HG03159 (cell line): ENCODE data around the gene TBC1D17.
A peak's percentile ranks its signal among the peaks of the same experiment; 100 is the strongest.

Source experiments
- ATAC-seq: cut with Tn5 transposase; IDR thresholded peaks from one replicate; pipeline ENCODE4 v1.9.1; 2021; ENCODE audit warnings: mild to moderate bottlenecking, moderate library complexity; ENCODE audit not compliant: unreplicated experiment

TBC1D17 gene

GRCh38 chr19:49860336-49861102, 17.0 kb upstream of the TBC1D17 start:
- no peak for ATAC-seq

- ATAC-seq = no peak
Measured at GRCh38 chr19:49861107-49861506, 16.4 kb upstream of the TBC1D17 start.

- no peak for ATAC-seq
Measured at GRCh38 chr19:49861541-49862378, 15.7 kb upstream of the TBC1D17 start.

GRCh38 chr19:49862391-49863253, 14.9 kb upstream of the TBC1D17 start:
- ATAC-seq = no peak

- no peak for ATAC-seq
Measured at GRCh38 chr19:49863254-49863934, 14.1 kb upstream of the TBC1D17 start.

- no peak for ATAC-seq
Measured at GRCh38 chr19:49863935-49864320, 13.6 kb upstream of the TBC1D17 start.

GRCh38 chr19:49864890-49865289, 12.6 kb upstream of the TBC1D17 start:
- ATAC-seq = no peak

GRCh38 chr19:49866933-49867782, 10.3 kb upstream of the TBC1D17 start, which contains the start of gene PNKP:
Gene PNKP (minus strand): TSS chr19:49867576. CDS start chr19:49867204, 372 bp downstream.
- peak; percentile 42 for ATAC-seq

GRCh38 chr19:49869009-49869483, 8.5 kb upstream of the TBC1D17 start:
- no peak for ATAC-seq

- ATAC-seq = peak; percentile 66
Measured at GRCh38 chr19:49869484-49870308, 7.8 kb upstream of the TBC1D17 start.

- ATAC-seq = no peak
Measured at GRCh38 chr19:49870309-49870901, 7.1 kb upstream of the TBC1D17 start.

- no peak for ATAC-seq
Measured at GRCh38 chr19:49871349-49871985, 6.0 kb upstream of the TBC1D17 start.

GRCh38 chr19:49872245-49873128, 5.0 kb upstream of the TBC1D17 start:
- ATAC-seq = no peak

GRCh38 chr19:49873129-49873521, 4.4 kb upstream of the TBC1D17 start:
- ATAC-seq = no peak

GRCh38 chr19:49873834-49874233, 3.7 kb upstream of the TBC1D17 start:
- ATAC-seq = no peak

GRCh38 chr19:49874503-49875157, 2.9 kb upstream of the TBC1D17 start:
- ATAC-seq = no peak
